A549 (cell line): ENCODE results near the gene PRR29.

Experiments used
- MAFK ChIP-seq: fragments of 450-650 bp; IDR thresholded peaks from 2 replicates; pipeline ENCODE4 v1.6.1; 2014; ENCODE audit not compliant: partially characterized antibody
- RAD21 ChIP-seq, 2 experiments: fragments of >200 bp in 1 of 2; sonication (Bioruptor Twin) in 1 of 2; formaldehyde crosslinking in 1 of 2; IDR thresholded peaks in 1 of 2; conservative IDR thresholded peaks in 1 of 2; 2 replicates in 1 of 2; 3 replicates in 1 of 2; pipeline ENCODE4 v1.6.1; 2012 to 2018; ENCODE audit warnings: inconsistent platforms in 1 of 2

GRCh38 chr17:63976702-63977101, 21.4 kb upstream of the PRR29 start:
- TF ChIP-seq RAD21 (conservative IDR thresholded peaks at IDR 0.05 in 1 of 2, IDR thresholded peaks at IDR 0.05 in 1 of 2) (no peak), MAFK (no peak)
